Tongue (tissue), 2 donors: ENCODE measurements around the gene ENPP7. TPM values are rescaled to one million over a fixed set of nuclear protein-coding genes. Genes with fewer than 3 reads are reported as not detected.

Experiments
- small RNA-seq: library from RNA; depleted of rRNA; stranded (forward); fragments of <200 nt; gene quantifications from one replicate; pipeline ENCODE3, GENCODE V24; 2014; ENCODE audit warnings: low replicate concordance
- total RNA-seq: library from RNA; depleted of rRNA; stranded (reverse); fragments of >200 nt; gene quantifications from one replicate; pipeline ENCODE4 v1.2.3, GENCODE V29; 2014

Gene ENPP7
- total RNA-seq, 1 donor from 2014 or later, result not detected

Small RNA genes lying within 50 kb of the gene (small RNA-seq; reads per million reads assigned to genes)
- gene MIR4739, result not detected

Other genes with a start within 250 kb of the ENPP7 start
- not detected for gene RBFOX3, start 119.9 kb upstream of the ENPP7 start, total RNA-seq
- gene CBX2, start 47.2 kb downstream of the ENPP7 start, total RNA-seq, result 7.0 TPM
- 6.5 TPM for gene CBX8, start 66.1 kb downstream of the ENPP7 start, total RNA-seq
- gene CBX4, start 108.5 kb downstream of the ENPP7 start, total RNA-seq, result 9.7 TPM